Right hindlimb (tissue), 1 donor: ENCODE data around the gene PAGE2B.
"Not testable (repeated sequence)": the region's sequence is repeated elsewhere in the genome, so short reads cannot be mapped to it uniquely, and the experiment has no call there.

ENCODE experiments used
- DNase-seq: peaks from one replicate; pipeline ENCODE4 v3.0.0-alpha.2; 2018

The PAGE2B gene

GRCh38 chrX:55111578-55112254 lies 36.9 kb downstream of the PAGE2B start:
- DNase-seq, result no peak

GRCh38 chrX:55116589-55116988 lies 41.8 kb downstream of the PAGE2B start:
- not testable (repeated sequence) for DNase-seq

- DNase-seq, result no peak
Measured at GRCh38 chrX:55118574-55118973, 43.7 kb downstream of the PAGE2B start.

DNA sequence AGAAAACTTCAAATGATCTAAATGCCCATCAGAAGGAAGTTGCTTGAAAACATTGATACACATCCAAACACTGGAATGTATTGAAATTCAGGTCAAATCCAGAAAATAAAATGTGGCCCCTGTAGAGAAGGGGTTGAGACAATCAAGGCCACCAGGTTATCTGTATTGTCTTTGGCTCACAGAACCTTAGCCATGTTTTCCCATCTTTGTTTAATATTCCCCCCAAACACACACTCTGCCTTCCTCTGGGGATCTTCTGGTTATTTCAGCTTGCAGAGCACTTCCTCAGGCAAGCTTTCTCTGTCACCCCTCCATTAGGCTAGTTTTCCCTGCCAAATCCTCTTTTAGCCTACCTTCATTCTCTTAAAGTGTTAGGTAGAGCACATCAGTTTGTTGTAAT lies 44.4 kb downstream of the PAGE2B start:
- no peak for DNase-seq

DNA sequence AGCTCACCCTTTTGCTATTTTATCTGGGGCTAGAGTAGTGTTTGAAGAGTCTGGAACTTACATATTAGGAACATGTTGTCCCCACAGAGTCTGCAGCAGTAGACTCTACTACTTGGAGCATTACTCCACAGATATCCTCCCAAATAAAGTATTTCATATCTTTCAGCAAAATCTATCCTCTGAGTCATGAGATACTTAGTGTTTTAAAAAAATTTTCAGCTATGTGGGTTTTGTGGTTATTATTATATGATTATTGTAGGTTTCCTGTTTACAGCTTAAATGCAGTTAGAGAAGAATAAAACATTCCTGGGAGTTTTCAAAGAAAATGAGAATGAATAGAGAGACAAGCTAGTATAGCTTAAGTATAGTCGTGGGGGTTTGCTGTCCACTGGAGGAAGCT lies 44.9 kb downstream of the PAGE2B start:
- no peak for DNase-seq

- DNase-seq, result no peak
Measured at GRCh38 chrX:55120761-55121358, 46.0 kb downstream of the PAGE2B start.

DNA sequence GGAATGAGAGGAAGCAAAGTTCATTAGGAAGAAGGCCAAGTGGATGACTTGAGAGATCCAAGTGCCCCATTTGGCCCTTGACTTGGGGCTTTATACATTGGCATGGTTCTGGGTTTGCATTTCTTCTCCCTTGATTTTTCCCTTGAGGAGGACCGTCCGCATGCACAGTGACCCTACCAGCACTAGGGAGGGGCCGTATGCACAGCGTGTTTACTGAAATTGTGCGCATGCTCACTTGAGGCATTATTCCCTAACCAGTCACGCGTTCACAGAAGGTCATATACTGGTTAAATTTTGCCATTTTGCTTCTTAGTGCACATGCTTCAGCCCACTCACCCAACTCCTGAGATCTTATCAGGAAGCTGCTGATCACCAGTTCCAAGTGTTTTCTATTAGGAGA lies 49.1 kb downstream of the PAGE2B start:
- DNase-seq, result no peak

DNA sequence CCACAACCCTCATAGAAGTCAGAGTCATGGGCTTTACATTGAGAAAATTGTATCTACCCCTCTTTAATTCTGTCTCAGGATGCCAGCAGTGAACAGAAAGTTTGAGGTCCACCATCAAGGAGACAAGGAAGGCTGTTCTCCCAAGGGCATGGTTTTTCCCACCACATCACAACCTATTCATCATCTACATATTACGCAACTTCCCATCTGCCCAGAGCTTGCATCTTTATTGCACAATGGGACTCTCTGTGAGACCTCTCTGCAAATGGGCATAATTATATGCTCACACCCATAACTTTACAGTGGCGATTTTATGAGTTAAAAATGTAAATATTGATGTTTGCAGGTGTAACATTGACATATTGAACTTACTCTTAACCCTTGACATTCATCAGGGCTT lies 52.9 kb downstream of the PAGE2B start:
- DNase-seq, result no peak
